HUES6 (cell line): ENCODE data around the gene PRAF2.

ENCODE experiments used
- H3K27ac ChIP-seq: 2 replicates; pipeline ENCODE4 v1.7.0; 2013; ENCODE audit warnings: low read depth, mild to moderate bottlenecking, low read length, inconsistent platforms
- H3K27me3 ChIP-seq: 2 replicates; pipeline ENCODE4 v1.6.1; 2013; ENCODE audit warnings: low read length; ENCODE audit not compliant: control insufficient read depth, insufficient read depth
- H3K36me3 ChIP-seq: 2 replicates; pipeline ENCODE4 v1.6.1; 2013; ENCODE audit warnings: low read length; ENCODE audit not compliant: control insufficient read depth, insufficient read depth
- H3K4me1 ChIP-seq: 2 replicates; pipeline ENCODE4 v1.6.1; 2013; ENCODE audit warnings: low read length; ENCODE audit not compliant: control insufficient read depth, insufficient read depth
- H3K4me3 ChIP-seq: 2 replicates; pipeline ENCODE4 v1.5.1; 2013; ENCODE audit warnings: low read depth, low read length
- H3K9ac ChIP-seq: one replicate; pipeline ENCODE4 v1.6.1; 2013; ENCODE audit warnings: mild to moderate bottlenecking, low read length
- H3K9me3 ChIP-seq: 2 replicates; pipeline ENCODE4 v1.6.1; 2013; ENCODE audit warnings: low read depth, low read length; ENCODE audit not compliant: control insufficient read depth, insufficient read depth

PRAF2 gene

DNA sequence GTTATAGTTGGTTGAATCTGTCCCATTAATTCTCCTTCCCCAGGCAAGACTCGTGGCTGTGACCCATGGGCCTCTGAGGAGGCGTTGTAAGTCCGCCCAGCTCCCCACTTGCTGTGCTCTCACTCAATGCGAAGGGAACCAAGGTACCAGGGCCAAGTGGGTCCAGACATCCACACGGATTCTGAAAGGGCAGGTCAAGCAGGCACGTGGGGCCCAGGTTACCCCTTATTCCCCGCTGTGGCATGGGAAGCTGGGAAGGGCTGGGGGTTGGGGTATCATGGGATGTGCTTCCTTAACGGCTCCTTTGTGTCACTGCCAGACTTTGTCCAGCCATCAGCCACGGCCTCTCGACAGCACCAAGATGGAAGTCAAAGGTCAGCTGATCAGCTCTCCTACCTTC lies 11.9 kb downstream of the PRAF2 start:
- no peak overlapping the region for H3K27ac ChIP-seq
- H3K9ac ChIP-seq, result no peak overlapping the region
- H3K9me3 ChIP-seq, result peaks cover 5% of the 10 kb centered on the region; the same call in 1 of the 2 replicates
- peaks cover 33% of the 10 kb centered on the region for H3K36me3 ChIP-seq
- H3K4me3 ChIP-seq, result no peak overlapping the region
- peaks cover 5% of the 10 kb centered on the region; the same call in 1 of the 2 replicates for H3K4me1 ChIP-seq
- H3K27me3 ChIP-seq, result no peaks in the 10 kb centered on the region

DNA sequence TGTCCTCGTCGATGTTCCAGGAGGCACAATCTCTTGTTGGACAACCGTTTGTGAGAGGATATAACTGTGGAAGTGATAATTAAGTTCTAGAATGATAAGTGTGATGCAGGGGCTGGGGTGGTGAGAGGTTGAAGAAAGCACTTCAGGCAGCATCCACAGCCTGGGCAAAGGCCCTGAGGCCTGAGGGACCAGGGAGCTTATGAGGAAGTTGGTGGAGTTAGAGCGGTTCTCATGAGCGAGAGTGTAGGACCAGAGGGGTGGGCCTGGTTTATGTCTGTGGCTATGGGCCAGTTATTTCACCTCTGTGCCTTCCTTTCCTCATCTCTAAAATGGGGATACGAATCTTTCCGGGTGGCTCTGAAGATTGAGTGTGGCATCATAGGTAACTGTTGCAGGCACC lies 12.3 kb downstream of the PRAF2 start:
- Histone ChIP-seq H3K36me3 (peaks cover 33% of the 10 kb centered on the region), H3K4me1 (peaks cover 5% of the 10 kb centered on the region; the same call in 1 of the 2 replicates), H3K27ac (no peak overlapping the region), H3K4me3 (no peak overlapping the region), H3K27me3 (no peaks in the 10 kb centered on the region), H3K9me3 (peaks cover 5% of the 10 kb centered on the region; the same call in 1 of the 2 replicates), H3K9ac (no peak overlapping the region)

DNA sequence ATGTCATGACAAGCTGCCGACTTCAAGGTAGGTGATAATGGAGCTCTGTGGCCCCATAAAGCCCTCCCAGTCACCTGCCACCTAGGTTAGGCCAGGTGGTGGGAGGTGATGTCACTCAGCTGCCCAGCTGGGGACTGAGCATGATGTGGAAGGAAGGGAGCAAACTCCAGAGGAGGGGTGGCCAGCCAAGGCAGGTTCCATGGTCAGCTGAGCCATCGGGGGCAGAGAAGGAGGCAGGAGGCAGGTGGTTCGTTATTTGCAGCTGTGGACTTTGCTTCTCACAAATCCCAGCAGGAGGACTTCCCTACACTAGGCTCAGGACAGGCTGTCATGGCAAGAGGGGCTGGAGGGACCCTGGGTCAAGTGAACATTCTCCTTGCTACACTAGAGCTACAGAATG lies 12.9 kb downstream of the PRAF2 start:
- Histone ChIP-seq H3K27me3 (no peaks in the 10 kb centered on the region), H3K36me3 (peaks cover 28% of the 10 kb centered on the region), H3K9ac (no peak overlapping the region), H3K27ac (no peak overlapping the region), H3K4me1 (peaks cover 5% of the 10 kb centered on the region; the same call in 1 of the 2 replicates), H3K9me3 (peaks cover 5% of the 10 kb centered on the region; the same call in 1 of the 2 replicates), H3K4me3 (no peak overlapping the region)

DNA sequence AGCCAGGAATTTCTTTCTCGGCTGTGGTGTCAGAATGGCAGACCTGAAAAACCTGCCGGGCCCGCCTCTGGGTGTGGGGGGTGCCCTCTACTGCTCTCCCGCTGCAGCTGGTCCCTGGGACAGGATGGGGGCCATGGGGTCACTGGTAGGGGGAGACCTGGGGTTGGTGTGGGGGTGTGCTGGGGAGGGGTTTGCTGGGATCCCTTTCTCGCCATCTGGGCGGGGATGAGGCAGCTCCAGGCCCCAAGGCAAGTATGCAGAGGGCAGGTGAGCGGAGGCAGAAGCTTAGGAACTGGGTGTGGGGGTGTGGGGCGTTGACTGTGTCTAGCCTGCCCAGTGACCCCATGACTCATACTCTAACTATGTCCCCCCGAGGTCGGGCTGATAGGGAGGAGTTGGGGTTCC lies 14.1 kb downstream of the PRAF2 start:
- H3K9ac ChIP-seq, result peak overlapping the region; percentile 57
- H3K9me3 ChIP-seq, result peaks cover 10% of the 10 kb centered on the region; the same call in 1 of the 2 replicates
- H3K36me3 ChIP-seq, result peaks cover 22% of the 10 kb centered on the region
- no peaks in the 10 kb centered on the region for H3K27me3 ChIP-seq
- H3K4me1 ChIP-seq, result peaks cover 5% of the 10 kb centered on the region; the same call in 1 of the 2 replicates
- H3K27ac ChIP-seq, result no peak overlapping the region
- peak overlapping the region; percentile 56 for H3K4me3 ChIP-seq

DNA sequence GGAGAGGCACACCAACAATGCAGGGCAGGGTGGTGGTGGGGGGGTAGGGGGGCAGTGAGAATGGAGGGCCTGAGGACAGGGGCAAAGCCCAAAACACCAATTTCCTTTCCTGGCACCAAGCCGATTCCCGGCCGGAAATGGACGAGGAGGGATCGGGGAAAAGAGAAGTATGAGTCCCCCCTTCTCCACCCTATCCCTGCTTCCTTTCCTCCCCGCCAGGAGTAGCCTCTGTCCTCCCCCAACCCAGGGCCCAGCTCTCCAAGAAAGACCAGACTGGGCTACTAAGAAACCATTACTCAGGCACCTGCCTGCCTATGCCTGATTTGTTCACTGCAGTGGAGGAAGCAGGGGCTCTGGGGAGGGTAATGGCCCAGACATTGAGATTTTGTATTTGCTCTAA lies 14.6 kb downstream of the PRAF2 start:
- H3K9me3 ChIP-seq, result peaks cover 10% of the 10 kb centered on the region; the same call in 1 of the 2 replicates
- H3K9ac ChIP-seq, result peak overlapping the region; percentile 57
- peaks cover 18% of the 10 kb centered on the region for H3K36me3 ChIP-seq
- no peaks in the 10 kb centered on the region for H3K27me3 ChIP-seq
- H3K27ac ChIP-seq, result no peak overlapping the region
- peaks cover 5% of the 10 kb centered on the region; the same call in 1 of the 2 replicates for H3K4me1 ChIP-seq
- H3K4me3 ChIP-seq, result peak overlapping the region; percentile 56

DNA sequence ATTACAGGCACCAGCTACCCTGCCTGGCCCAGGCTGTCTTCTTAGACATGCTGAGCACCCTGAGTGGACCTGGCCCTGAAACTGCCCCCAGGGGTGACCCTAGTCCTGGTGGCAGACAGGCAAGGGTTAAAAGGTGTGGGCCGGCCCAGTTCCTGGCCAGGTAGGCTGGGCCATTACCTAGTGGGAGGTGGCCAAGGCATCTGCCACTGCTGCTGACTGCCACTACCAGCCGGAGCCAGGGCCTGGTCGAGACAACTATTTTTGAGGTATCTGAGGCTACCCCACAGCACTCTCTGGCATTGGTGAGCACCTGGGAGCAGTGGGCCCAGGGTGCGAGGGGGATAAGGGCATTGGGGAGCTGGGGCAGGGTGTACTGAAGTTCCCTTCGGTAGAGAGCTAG lies 15.0 kb downstream of the PRAF2 start, which contains the start of gene CCDC120:
Gene CCDC120 (plus strand): TSS at position 206 of the 400 bp plus-strand sequence. CDS start 3,043 bp downstream, outside the sequence.
- H3K27ac ChIP-seq, result no peak within 1 kb of the TSS
- H3K9me3 ChIP-seq, result peaks cover 14% of the 10 kb centered on the region; the same call in 1 of the 2 replicates
- no peaks in the 10 kb centered on the region for H3K27me3 ChIP-seq
- peaks cover 15% of the 10 kb centered on the region for H3K36me3 ChIP-seq
- H3K9ac ChIP-seq, result peak within 1 kb of the TSS; percentile 57
- peaks cover 5% of the 10 kb centered on the region; the same call in 1 of the 2 replicates for H3K4me1 ChIP-seq
- peak within 1 kb of the TSS; percentile 56 for H3K4me3 ChIP-seq

DNA sequence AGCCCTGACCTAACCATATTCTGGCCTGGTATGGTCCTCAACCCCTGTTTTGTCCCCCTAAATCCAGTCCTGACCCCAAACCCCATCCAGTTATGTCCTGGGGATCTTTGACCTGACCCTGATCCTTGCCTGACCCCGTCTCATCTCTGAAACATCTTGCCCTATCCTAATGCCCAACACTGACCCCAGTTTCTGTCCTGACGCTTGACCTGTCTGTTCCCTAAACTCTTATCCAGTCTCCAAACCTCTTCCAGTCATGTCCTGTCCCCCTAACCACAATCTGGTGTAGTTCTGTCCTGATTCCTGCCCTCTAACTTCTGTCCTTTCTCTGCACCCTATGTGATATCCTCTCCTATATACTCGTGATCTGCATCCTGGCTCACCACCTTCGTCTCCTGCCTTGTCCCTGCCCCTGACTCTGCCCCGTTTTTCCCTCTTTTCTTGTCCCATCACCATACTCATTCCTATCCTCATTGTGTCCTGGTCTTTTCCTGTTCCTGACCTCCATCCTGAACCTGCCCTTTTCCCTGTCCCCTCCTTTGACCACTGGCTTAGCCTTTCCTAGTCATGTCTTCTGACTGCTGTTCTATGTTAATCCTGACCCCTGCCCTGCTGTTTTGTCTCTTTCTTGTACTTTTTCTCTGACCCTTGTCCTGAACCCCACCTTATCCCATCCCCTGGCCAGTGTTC lies 19.6 kb downstream of the PRAF2 start:
- Histone ChIP-seq H3K9me3 (peaks cover 14% of the 10 kb centered on the region; the same call in 1 of the 2 replicates), H3K9ac (no peak overlapping the region), H3K4me1 (peaks cover 9% of the 10 kb centered on the region; the same call in 1 of the 2 replicates), H3K27me3 (no peaks in the 10 kb centered on the region), H3K36me3 (no peaks in the 10 kb centered on the region), H3K4me3 (peak overlapping the region; percentile 67), H3K27ac (no peak overlapping the region)

DNA sequence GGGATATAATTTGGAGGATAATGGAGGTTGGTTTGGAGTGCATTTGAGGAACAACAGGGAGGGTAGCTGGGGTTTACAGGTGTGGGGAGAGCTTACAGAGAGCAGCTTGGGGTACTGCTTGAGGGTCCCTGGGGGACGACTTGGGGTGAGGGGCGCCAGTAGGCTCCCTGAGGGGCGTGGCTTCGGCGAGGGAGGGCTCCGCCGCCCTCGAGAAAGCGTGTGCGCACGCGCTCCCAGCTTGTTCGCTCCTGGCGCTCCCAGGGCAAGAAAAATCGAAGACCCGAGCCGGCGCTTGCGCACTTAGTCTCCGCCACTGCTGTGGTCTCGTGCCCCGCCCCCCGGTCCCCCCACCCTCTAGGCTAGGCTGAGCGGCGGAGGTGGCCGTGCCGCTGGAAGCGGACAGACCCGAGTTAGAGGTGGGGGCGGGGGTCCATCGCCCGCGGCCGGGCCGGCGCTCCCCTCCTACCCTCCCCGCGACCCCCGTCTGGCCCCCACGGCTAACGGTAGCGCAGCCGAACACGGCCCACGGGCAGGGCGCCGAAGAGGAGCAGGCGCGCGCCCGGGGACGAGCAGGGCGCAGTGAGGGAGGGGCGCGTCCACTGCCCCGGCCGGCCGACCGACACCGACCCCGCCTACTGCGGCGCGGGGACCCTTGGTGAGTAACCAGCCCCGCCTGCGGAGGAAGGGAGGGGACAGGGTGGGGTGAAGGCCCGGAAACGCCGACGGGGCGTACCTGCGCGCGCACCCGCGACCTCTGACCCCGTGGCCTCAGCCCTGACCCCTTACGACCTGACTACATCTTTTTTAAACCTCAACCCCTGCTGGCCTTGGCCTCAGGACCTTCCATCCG lies 20.4 kb downstream of the PRAF2 start:
- Histone ChIP-seq H3K4me1 (peaks cover 6% of the 10 kb centered on the region; the same call in 1 of the 2 replicates), H3K4me3 (peak overlapping the region; percentile 67), H3K9ac (peak overlapping the region; percentile 51), H3K27me3 (no peaks in the 10 kb centered on the region), H3K36me3 (no peaks in the 10 kb centered on the region), H3K27ac (no peak overlapping the region), H3K9me3 (peaks cover 14% of the 10 kb centered on the region; the same call in 1 of the 2 replicates)

DNA sequence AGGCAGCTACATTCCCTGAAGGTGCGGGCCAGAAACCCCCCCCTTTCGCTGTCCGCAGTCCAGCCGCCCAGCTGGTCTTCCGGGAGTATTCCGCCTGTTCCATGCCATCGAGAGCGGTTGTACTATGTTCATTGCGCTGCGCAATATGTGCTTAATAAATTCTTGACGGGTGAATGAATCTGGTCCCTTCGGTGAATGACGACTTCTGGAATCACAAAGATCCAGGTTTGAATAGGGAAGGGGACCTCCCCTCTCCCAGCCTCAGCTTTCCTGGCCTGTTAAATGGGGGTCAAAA lies 29.9 kb downstream of the PRAF2 start:
- peak overlapping the region; percentile 42 for H3K9ac ChIP-seq
- peak overlapping the region; percentile 52 for H3K4me3 ChIP-seq
- H3K4me1 ChIP-seq, result peaks cover 12% of the 10 kb centered on the region
- peaks cover 7% of the 10 kb centered on the region for H3K36me3 ChIP-seq
- H3K9me3 ChIP-seq, result no peaks in the 10 kb centered on the region; the same call in 1 of the 2 replicates
- no peaks in the 10 kb centered on the region for H3K27me3 ChIP-seq
- H3K27ac ChIP-seq, result no peak overlapping the region

DNA sequence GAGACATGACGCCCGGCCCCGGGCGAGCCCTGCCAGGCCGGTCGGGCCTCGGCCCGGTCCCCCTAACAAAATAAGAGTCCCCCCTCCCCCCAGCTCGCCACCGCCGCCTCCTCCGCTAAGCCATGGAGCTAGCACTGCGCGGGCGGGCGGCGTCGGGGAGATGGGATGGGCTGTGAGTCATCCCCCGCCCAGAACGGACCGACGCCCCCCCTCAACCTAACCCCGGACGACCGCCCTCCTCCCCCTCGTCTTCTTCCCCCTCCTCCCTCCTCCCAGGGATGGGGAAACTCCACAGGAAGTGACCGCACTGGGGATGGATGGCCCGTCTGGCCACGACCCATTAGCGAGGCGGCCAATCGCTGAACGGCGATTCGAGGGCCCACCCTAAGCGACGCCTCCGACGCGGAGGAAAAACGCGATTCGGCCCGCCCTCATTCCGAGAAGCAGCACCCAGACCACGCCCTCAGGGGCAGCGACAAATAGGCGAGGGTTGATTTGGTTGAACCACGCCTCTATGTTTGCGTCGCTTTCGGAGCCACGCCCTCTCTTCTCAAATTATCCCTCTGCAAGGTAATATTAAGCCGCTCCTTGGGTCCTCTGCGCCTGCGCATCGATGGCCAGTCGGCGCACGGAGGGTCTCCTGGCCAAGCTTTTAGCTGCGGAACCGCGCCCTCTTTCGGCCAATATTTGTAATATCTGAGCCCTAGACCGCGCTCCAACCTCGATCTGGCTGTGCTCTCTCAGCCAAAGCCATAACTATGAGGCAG lies 30.4 kb downstream of the PRAF2 start, which contains the start of gene TFE3:
Gene TFE3 (minus strand): TSS at position 138 of the 767 bp plus-strand sequence. CDS start 131 bp downstream, at position 7.
- peaks cover 16% of the 10 kb centered on the region for H3K4me1 ChIP-seq
- peaks cover 12% of the 10 kb centered on the region for H3K36me3 ChIP-seq
- peak within 1 kb of the TSS; percentile 91 for H3K4me3 ChIP-seq
- H3K9ac ChIP-seq, result peak within 1 kb of the TSS; percentile 90
- H3K27ac ChIP-seq, result peak within 1 kb of the TSS; percentile 96
- no peaks in the 10 kb centered on the region; the same call in 1 of the 2 replicates for H3K9me3 ChIP-seq
- no peaks in the 10 kb centered on the region for H3K27me3 ChIP-seq
